ENCODE data around the gene SMARCAL1. TPM values are rescaled to one million over a fixed set of nuclear protein-coding genes. Genes with fewer than 3 reads are reported as not detected.

SMARCAL1 gene
- total and polyA plus RNA-seq, 2 of the 4 experiments (the other 2 are of a cell fraction) = 13.6 to 21.0 TPM

GRCh38 chr2:216501854-216502253 is 89.6 kb downstream of the SMARCAL1 start:
- no peak overlapping the region for H2BK120ac ChIP-seq (ENCODE audit: low read depth, low read length)
- H2AK9ac ChIP-seq (replicated peaks; ENCODE audit: low read depth, low read length, poor library complexity) = no peak overlapping the region
- dilution Hi-C loops (cut with HindIII; ENCODE audit: low sequenced_read_pairs, unreplicated experiment) (loop anchor here (25.0 kb wide), 2 partner anchors 160 to 1010 kb away; no protein-coding TSS in a partner anchor), in situ Hi-C loops (cut with MboI; ENCODE audit: low sequenced_read_pairs) (loop anchor here (25.0 kb wide), 1 partner anchor 1010 kb away; no protein-coding TSS in a partner anchor), intact Hi-C loops (cut with micrococcal nuclease) (no loop called here)
- H3K79me1 ChIP-seq (ENCODE audit: low read depth in 1 of 2, low read length in 2 of 2) = peaks cover 46 to 83% of the 10 kb centered on the region in 2 experiments
- H3K56ac ChIP-seq (ENCODE audit: extremely low read depth, insufficient read depth, low read length) = no peak overlapping the region
- no peak overlapping the region for H3K4me3 ChIP-seq (ENCODE audit: insufficient read depth, low read depth, low read length)
- H3K4me1 ChIP-seq (ENCODE audit: control insufficient read depth, insufficient read depth, low read length) = peaks cover 5% of the 10 kb centered on the region; the same call in 1 of the 2 replicates
- H3K18ac ChIP-seq (ENCODE audit: low read depth, low read length) = no peak overlapping the region
- BruUV-seq (replicated peaks) = no TSS peak
- H2BK15ac ChIP-seq (ENCODE audit: low read depth, low read length) = no peak overlapping the region
- DNase-seq (no peak), ATAC-seq (ENCODE audit: low read depth) (no peak)
- no peak overlapping the region for H4K91ac ChIP-seq (ENCODE audit: insufficient read depth, low read depth, low read length)
- no peak overlapping the region for H3K4me2 ChIP-seq (ENCODE audit: low read depth, low read length)
- no CpG with 5 or more reads among the region's 8 CpGs for WGBS, 2 experiments (ENCODE audit: extremely low coverage in 2 of 2, insufficient read length in 1 of 2)
- no peaks in the 10 kb centered on the region for H3K9me3 ChIP-seq (ENCODE audit: control insufficient read depth, insufficient read depth, low read length)
- no peak overlapping the region for H2AFZ ChIP-seq (replicated peaks; ENCODE audit: low read length, poor library complexity)
- H4K20me1 ChIP-seq (ENCODE audit: insufficient read depth, low read length) = peaks cover 69% of the 10 kb centered on the region
- H3K23ac ChIP-seq (ENCODE audit: low read depth, low read length) = no peak overlapping the region
- no peak overlapping the region for H2AK5ac ChIP-seq (ENCODE audit: low read depth, low read length)
- H3K27ac ChIP-seq (ENCODE audit: insufficient read depth, low read length) = no peak overlapping the region
- H4K8ac ChIP-seq (ENCODE audit: low read depth in 2 of 2, low read length in 2 of 2) = no peak overlapping the region
- CTCF ChIA-PET = no interaction called here
- TF ChIP-seq RCOR1 (IDR thresholded peaks at IDR 0.05; ENCODE audit: insufficient replicate concordance, low read length) = no peak
- TF ChIP-seq, protein P1, sequence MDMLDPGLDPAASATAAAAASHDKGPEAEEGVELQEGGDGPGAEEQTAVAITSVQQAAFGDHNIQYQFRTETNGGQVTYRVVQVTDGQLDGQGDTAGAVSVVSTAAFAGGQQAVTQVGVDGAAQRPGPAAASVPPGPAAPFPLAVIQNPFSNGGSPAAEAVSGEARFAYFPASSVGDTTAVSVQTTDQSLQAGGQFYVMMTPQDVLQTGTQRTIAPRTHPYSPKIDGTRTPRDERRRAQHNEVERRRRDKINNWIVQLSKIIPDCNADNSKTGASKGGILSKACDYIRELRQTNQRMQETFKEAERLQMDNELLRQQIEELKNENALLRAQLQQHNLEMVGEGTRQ (IDR thresholded peaks at IDR 0.05; ENCODE audit: low read depth, low read length) = no peak
- TF ChIP-seq NFE2L2 (IDR thresholded peaks at IDR 0.05; ENCODE audit: low read depth, low read length) = no peak
- no peak for TF ChIP-seq FOS (IDR thresholded peaks at IDR 0.05; ENCODE audit: low read depth, low read length)
- no peak for TF ChIP-seq CEBPB (IDR thresholded peaks at IDR 0.05; ENCODE audit: low read depth, low read length)
- no peak for TF ChIP-seq SMC3 (IDR thresholded peaks at IDR 0.05; ENCODE audit: low read depth, low read length)
- TF ChIP-seq RFX5 (IDR thresholded peaks at IDR 0.05; ENCODE audit: low read depth, low read length) = no peak
- no peak for TF ChIP-seq BHLHE40 (IDR thresholded peaks at IDR 0.05; ENCODE audit: low read depth, low read length)
- no peak for TF ChIP-seq CHD1 (IDR thresholded peaks at IDR 0.05; ENCODE audit: low read depth, low read length)
- TF ChIP-seq, protein P2, sequence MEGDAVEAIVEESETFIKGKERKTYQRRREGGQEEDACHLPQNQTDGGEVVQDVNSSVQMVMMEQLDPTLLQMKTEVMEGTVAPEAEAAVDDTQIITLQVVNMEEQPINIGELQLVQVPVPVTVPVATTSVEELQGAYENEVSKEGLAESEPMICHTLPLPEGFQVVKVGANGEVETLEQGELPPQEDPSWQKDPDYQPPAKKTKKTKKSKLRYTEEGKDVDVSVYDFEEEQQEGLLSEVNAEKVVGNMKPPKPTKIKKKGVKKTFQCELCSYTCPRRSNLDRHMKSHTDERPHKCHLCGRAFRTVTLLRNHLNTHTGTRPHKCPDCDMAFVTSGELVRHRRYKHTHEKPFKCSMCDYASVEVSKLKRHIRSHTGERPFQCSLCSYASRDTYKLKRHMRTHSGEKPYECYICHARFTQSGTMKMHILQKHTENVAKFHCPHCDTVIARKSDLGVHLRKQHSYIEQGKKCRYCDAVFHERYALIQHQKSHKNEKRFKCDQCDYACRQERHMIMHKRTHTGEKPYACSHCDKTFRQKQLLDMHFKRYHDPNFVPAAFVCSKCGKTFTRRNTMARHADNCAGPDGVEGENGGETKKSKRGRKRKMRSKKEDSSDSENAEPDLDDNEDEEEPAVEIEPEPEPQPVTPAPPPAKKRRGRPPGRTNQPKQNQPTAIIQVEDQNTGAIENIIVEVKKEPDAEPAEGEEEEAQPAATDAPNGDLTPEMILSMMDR (conservative IDR thresholded peaks at IDR 0.05; ENCODE audit: low read depth, low read length) = no peak
- no peak for TF ChIP-seq RAD21 (IDR thresholded peaks at IDR 0.05; ENCODE audit: low read length)
- TF ChIP-seq MAFK (IDR thresholded peaks at IDR 0.05; ENCODE audit: low read depth, low read length) = no peak
- TF ChIP-seq POLR2A (IDR thresholded peaks at IDR 0.05; ENCODE audit: low read depth, low read length) = no peak
- no peak for TF ChIP-seq MAZ (IDR thresholded peaks at IDR 0.05; ENCODE audit: borderline replicate concordance, low read depth, low read length)
- TF ChIP-seq MXI1 (IDR thresholded peaks at IDR 0.05; ENCODE audit: borderline replicate concordance, low read depth, low read length) = no peak
- no peak for TF ChIP-seq ELK1 (IDR thresholded peaks at IDR 0.05; ENCODE audit: borderline replicate concordance, low read depth, low read length)
- no peak overlapping the region for H4K5ac ChIP-seq (ENCODE audit: low read depth, low read length)
- POLR2A ChIA-PET (ENCODE audit: unreplicated experiment) = interaction anchor here (1.4 kb wide), 1 partner anchor 9 kb away, joined by 3 read pairs; no protein-coding TSS in a partner anchor
- H3K4ac ChIP-seq (ENCODE audit: low read depth, low read length) = no peak overlapping the region
- peaks cover 22% of the 10 kb centered on the region for H3K9me1 ChIP-seq (ENCODE audit: insufficient read depth, low read length)
- H3K27me3 ChIP-seq (ENCODE audit: control insufficient read depth, insufficient read depth, low read length) = no peaks in the 10 kb centered on the region
- H2BK20ac ChIP-seq (ENCODE audit: low read depth, low read length) = no peak overlapping the region
- H3K36me3 ChIP-seq (ENCODE audit: control insufficient read depth, insufficient read depth, low read length) = peaks cover 49% of the 10 kb centered on the region
- no peak overlapping the region for H3K14ac ChIP-seq (replicated peaks; ENCODE audit: low read depth, low read length)
- no peak overlapping the region for H3K9ac ChIP-seq (ENCODE audit: low read depth, low read length)
- H2BK5ac ChIP-seq (ENCODE audit: low read depth, low read length, poor library complexity, severe bottlenecking) = no peak overlapping the region

Data from IMR-90 (cell line).